Lower leg skin (tissue), 3 donors: ENCODE data around the gene NSD1.

Experiments
- POLR2A ChIP-seq, 2 donors: fragments of 450-650 bp; IDR thresholded peaks; one replicate each; pipeline ENCODE4 v1.6.1; 2016 to 2017; ENCODE audit warnings: antibody characterized with exemption in 2 of 2, mild to moderate bottlenecking in 1 of 2, moderate library complexity in 1 of 2
- TF ChIP-seq, protein P1 (sequence below), 3 donors: fragments of 450-650 bp; IDR thresholded peaks; one replicate each; pipeline ENCODE4 v1.5.1; 2016; ENCODE audit warnings: antibody characterized with exemption in 3 of 3, mild to moderate bottlenecking in 3 of 3, moderate library complexity in 2 of 3

DNA sequence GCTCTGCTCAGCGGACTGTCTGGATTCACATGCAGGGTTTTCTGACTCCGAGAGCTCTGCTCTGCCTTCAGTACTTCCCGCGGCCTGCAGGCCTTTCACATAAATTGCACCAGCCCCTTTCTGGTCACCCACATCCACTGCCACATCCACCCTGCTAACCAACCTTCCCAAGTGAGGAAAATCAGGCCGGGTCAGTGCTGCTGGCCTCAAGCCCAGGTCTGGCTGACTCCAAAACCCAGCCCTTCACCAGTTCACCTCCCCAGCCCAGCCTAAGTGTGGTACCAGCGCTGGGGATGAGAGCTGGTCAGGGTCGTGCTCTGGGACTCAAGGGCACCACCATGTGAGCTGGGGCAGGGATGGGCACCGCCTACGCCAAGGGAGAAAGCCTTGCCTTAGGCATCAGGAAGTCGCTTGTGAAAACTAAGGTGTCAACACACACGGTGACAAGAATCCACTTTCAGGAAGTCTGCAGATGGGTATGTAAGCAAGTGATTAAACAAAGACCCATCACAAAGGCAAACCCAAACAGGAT lies 205.6 kb downstream of the NSD1 start:
- TF ChIP-seq, protein P1, sequence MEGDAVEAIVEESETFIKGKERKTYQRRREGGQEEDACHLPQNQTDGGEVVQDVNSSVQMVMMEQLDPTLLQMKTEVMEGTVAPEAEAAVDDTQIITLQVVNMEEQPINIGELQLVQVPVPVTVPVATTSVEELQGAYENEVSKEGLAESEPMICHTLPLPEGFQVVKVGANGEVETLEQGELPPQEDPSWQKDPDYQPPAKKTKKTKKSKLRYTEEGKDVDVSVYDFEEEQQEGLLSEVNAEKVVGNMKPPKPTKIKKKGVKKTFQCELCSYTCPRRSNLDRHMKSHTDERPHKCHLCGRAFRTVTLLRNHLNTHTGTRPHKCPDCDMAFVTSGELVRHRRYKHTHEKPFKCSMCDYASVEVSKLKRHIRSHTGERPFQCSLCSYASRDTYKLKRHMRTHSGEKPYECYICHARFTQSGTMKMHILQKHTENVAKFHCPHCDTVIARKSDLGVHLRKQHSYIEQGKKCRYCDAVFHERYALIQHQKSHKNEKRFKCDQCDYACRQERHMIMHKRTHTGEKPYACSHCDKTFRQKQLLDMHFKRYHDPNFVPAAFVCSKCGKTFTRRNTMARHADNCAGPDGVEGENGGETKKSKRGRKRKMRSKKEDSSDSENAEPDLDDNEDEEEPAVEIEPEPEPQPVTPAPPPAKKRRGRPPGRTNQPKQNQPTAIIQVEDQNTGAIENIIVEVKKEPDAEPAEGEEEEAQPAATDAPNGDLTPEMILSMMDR (IDR thresholded peaks at IDR 0.05), result no peak
- TF ChIP-seq POLR2A (IDR thresholded peaks at IDR 0.05), result no peak
